ENCODE data around the gene HEPN1. TPM values are rescaled to one million over a fixed set of nuclear protein-coding genes. Genes with fewer than 3 reads are reported as not detected.

Gene HEPN1
- total and polyA plus RNA-seq, 9 of the 15 experiments (the other 6 are each of a cell fraction or from before 2014, with no cell fraction given): not detected

DNA sequence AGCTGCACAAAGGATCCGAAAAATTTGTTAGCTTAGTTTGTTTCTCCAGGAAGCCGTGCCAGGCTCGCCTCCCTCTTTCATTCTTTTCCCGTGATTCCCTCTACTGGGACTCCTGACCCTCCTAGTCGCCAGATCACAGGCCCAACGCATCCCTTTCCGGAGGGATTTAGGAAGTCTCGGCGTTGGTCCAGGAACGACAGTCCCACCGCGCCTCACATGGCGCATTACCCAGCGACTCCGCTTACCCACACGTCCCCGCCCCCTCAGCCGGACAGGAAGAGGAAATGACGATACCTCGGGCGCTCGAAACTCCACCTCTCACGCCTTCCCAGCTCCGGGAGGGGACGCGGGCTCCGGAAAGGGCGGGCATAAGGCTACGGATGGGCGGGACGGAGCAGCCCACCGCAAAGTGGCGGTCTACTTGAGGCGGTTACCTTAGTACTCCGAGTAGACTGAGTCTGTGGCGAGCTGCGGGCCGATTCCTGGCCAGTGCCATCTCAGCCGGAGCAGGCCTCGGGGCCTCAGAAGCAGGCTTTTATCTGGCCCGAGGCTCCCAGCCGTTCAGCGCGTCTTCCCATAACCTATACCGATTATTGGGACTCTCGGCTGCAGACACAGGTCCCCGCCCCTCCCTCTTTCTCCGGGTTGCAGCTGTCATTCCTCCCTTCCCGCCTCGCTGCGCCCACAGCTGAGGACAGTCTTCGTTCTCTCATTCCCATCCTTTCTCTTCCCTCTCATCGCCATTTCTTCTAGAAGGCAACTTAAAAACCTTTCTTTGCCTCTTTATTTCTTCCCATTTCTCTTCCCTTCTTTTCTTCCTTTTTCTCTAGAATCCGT, 34.9 kb downstream of the HEPN1 start, which contains the start of gene CCDC15 (continued):
- TF ChIP-seq, protein P1, sequence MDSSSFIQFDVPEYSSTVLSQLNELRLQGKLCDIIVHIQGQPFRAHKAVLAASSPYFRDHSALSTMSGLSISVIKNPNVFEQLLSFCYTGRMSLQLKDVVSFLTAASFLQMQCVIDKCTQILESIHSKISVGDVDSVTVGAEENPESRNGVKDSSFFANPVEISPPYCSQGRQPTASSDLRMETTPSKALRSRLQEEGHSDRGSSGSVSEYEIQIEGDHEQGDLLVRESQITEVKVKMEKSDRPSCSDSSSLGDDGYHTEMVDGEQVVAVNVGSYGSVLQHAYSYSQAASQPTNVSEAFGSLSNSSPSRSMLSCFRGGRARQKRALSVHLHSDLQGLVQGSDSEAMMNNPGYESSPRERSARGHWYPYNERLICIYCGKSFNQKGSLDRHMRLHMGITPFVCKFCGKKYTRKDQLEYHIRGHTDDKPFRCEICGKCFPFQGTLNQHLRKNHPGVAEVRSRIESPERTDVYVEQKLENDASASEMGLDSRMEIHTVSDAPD (CRISPR knock-in tag; IDR thresholded peaks at IDR 0.05): no peak
- TF ChIP-seq MECOM (CRISPR knock-in tag; IDR thresholded peaks at IDR 0.05): no peak
- no peak for TF ChIP-seq NCOA6 (IDR thresholded peaks at IDR 0.05)
- TF ChIP-seq, protein P2, sequence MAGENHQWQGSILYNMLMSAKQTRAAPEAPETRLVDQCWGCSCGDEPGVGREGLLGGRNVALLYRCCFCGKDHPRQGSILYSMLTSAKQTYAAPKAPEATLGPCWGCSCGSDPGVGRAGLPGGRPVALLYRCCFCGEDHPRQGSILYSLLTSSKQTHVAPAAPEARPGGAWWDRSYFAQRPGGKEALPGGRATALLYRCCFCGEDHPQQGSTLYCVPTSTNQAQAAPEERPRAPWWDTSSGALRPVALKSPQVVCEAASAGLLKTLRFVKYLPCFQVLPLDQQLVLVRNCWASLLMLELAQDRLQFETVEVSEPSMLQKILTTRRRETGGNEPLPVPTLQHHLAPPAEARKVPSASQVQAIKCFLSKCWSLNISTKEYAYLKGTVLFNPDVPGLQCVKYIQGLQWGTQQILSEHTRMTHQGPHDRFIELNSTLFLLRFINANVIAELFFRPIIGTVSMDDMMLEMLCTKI (IDR thresholded peaks at IDR 0.05; ENCODE audit: partially characterized antibody): no peak
- TF ChIP-seq, protein P3, sequence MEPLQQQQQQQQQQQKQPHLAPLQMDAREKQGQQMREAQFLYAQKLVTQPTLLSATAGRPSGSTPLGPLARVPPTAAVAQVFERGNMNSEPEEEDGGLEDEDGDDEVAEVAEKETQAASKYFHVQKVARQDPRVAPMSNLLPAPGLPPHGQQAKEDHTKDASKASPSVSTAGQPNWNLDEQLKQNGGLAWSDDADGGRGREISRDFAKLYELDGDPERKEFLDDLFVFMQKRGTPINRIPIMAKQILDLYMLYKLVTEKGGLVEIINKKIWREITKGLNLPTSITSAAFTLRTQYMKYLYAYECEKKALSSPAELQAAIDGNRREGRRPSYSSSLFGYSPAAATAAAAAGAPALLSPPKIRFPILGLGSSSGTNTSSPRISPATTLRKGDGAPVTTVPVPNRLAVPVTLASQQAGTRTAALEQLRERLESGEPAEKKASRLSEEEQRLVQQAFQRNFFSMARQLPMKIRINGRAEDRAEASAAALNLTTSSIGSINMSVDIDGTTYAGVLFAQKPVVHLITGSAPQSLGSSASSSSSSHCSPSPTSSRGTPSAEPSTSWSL (CRISPR knock-in tag; IDR thresholded peaks at IDR 0.05; ENCODE audit: borderline replicate concordance): no peak
- no peak for TF ChIP-seq NR2C2 (CRISPR knock-in tag; IDR thresholded peaks at IDR 0.05)
- TF ChIP-seq NR2C2 (tag; IDR thresholded peaks at IDR 0.05): no peak
- peak; percentile 76 for TF ChIP-seq TBP (optimal IDR thresholded peaks at IDR 0.05; ENCODE audit: low read depth, low read length)
- TF ChIP-seq HNRNPL (IDR thresholded peaks at IDR 0.05; ENCODE audit: low read depth, low read length): no peak
- TF ChIP-seq SMARCA4 (IDR thresholded peaks at IDR 0.05): peak; percentile 58; the same call in 1 of the 2 replicates
- TF ChIP-seq, protein P4, sequence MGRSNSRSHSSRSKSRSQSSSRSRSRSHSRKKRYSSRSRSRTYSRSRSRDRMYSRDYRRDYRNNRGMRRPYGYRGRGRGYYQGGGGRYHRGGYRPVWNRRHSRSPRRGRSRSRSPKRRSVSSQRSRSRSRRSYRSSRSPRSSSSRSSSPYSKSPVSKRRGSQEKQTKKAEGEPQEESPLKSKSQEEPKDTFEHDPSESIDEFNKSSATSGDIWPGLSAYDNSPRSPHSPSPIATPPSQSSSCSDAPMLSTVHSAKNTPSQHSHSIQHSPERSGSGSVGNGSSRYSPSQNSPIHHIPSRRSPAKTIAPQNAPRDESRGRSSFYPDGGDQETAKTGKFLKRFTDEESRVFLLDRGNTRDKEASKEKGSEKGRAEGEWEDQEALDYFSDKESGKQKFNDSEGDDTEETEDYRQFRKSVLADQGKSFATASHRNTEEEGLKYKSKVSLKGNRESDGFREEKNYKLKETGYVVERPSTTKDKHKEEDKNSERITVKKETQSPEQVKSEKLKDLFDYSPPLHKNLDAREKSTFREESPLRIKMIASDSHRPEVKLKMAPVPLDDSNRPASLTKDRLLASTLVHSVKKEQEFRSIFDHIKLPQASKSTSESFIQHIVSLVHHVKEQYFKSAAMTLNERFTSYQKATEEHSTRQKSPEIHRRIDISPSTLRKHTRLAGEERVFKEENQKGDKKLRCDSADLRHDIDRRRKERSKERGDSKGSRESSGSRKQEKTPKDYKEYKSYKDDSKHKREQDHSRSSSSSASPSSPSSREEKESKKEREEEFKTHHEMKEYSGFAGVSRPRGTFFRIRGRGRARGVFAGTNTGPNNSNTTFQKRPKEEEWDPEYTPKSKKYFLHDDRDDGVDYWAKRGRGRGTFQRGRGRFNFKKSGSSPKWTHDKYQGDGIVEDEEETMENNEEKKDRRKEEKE (IDR thresholded peaks at IDR 0.05; ENCODE audit: borderline replicate concordance in 1 of 2, control insufficient read depth in 1 of 2, low read depth in 2 of 2, low read length in 1 of 2): no peak
- TF ChIP-seq, protein P5, sequence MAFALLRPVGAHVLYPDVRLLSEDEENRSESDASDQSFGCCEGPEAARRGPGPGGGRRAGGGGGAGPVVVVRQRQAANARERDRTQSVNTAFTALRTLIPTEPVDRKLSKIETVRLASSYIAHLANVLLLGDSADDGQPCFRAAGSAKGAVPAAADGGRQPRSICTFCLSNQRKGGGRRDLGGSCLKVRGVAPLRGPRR (CRISPR knock-in tag; IDR thresholded peaks at IDR 0.05): no peak
- TF ChIP-seq ZNF311 (CRISPR knock-in tag; IDR thresholded peaks at IDR 0.05): no peak
- TF ChIP-seq, protein P6, sequence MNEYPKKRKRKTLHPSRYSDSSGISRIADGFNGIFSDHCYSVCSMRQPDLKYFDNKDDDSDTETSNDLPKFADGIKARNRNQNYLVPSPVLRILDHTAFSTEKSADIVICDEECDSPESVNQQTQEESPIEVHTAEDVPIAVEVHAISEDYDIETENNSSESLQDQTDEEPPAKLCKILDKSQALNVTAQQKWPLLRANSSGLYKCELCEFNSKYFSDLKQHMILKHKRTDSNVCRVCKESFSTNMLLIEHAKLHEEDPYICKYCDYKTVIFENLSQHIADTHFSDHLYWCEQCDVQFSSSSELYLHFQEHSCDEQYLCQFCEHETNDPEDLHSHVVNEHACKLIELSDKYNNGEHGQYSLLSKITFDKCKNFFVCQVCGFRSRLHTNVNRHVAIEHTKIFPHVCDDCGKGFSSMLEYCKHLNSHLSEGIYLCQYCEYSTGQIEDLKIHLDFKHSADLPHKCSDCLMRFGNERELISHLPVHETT (CRISPR knock-in tag; conservative IDR thresholded peaks at IDR 0.05 in 1 of 2, IDR thresholded peaks at IDR 0.05 in 1 of 2): no peak
- TF ChIP-seq ZNF224 (CRISPR knock-in tag; IDR thresholded peaks at IDR 0.05): no peak

Measured in K562 (cell line).